K562 (cell line): ENCODE results near the gene CAMKV. TPM values are rescaled to one million over a fixed set of nuclear protein-coding genes. Genes with fewer than 3 reads are reported as not detected.

Experiments used
- ARID2 ChIP-seq: fragments of 450-650 bp; IDR thresholded peaks from 2 replicates; pipeline ENCODE4 v1.6.1; 2017; ENCODE audit warnings: antibody characterized with exemption, mild to moderate bottlenecking
- GTF3C2 ChIP-seq: IDR thresholded peaks from 3 replicates; pipeline ENCODE4 v1.6.1; 2011; ENCODE audit warnings: borderline replicate concordance, mild to moderate bottlenecking, moderate library complexity; ENCODE audit not compliant: insufficient read length; ENCODE audit errors: extremely low read depth
- POLR2AphosphoS2 ChIP-seq: IDR thresholded peaks from 2 replicates; pipeline ENCODE4 v1.6.1; 2012; ENCODE audit warnings: low read length, improper control_type of control experiment
- TFE3 ChIP-seq: fragments of 450-650 bp; formaldehyde crosslinking; IDR thresholded peaks from 2 replicates; pipeline ENCODE4 v1.4.0; 2020; ENCODE audit warnings: mild to moderate bottlenecking, mixed read lengths
- ZNF740 ChIP-seq, 3 experiments: fragments of 200-800 bp in 1 of 3; sonication (Bioruptor generic) in 1 of 3; sonication (generic) in 1 of 3; formaldehyde crosslinking in 1 of 3; IDR thresholded peaks; 2 replicates each; pipeline versions ENCODE4 v1.6.1 to v1.8.0; 2016 to 2022; ENCODE audit warnings: mild to moderate bottlenecking in 2 of 3, missing compliant biosample characterization in 2 of 3, missing genetic modification characterization in 2 of 3, missing genetic modification reagents in 1 of 3
- polyA plus RNA-seq, 8 experiments: library from polyadenylated mRNA; depleted of rRNA in 4 of 8; stranded (reverse) in 5 of 8; unstranded in 3 of 8; fragments of >200 nt; fragmentation: Nextera tagmentation in 2 of 8; fragmentation: Illumina TruSeq in 1 of 8; extraction: Ambion mirVana in 2 of 8; extraction: Trizol in 1 of 8; gene quantifications; 2 replicates each; pipeline versions ENCODE4 v1.2.1 to v1.2.3, GENCODE V29; 2011 to 2014; ENCODE audit warnings: inconsistent platforms in 1 of 8, missing spikeins in 1 of 8
- total RNA-seq, 7 experiments: library from RNA; depleted of rRNA in 6 of 7; stranded (reverse); fragments of >200 nt in 6 of 7; fragmentation: Illumina TruSeq in 2 of 7; extraction: Trizol in 2 of 7; gene quantifications; 2 replicates each; pipeline versions ENCODE4 v1.2.1 to v1.2.3, GENCODE V29; 2011 to 2021; ENCODE audit warnings: low replicate concordance in 1 of 7

The CAMKV gene
- total and polyA plus RNA-seq, 9 of the 15 experiments (the other 6 are each of a cell fraction or from before 2014, with no cell fraction given) = 0.08 to 2.7 (median 0.79) TPM

GRCh38 chr3:49882166-49882565 lies 12.5 kb upstream of the CAMKV start (continued):
- TF ChIP-seq ZNF740 (CRISPR knock-in tag; IDR thresholded peaks at IDR 0.05) = no peak
- no peak for TF ChIP-seq ZNF740 (tag; IDR thresholded peaks at IDR 0.05)
- TF ChIP-seq POLR2AphosphoS2 = no peak
- no peak for TF ChIP-seq GTF3C2
- TF ChIP-seq ARID2 = no peak
- TF ChIP-seq TFE3 (CRISPR knock-in tag) = no peak
